NCI-H2081 (cell line): ENCODE measurements around the gene DUSP3.
A peak's percentile ranks its signal among the peaks of the same experiment; 100 is the strongest.

ENCODE experiments used
- DNase-seq, 2 experiments: peaks; one replicate each; lab custom pipeline; 2025; lab: John Stamatoyannopoulos, UW

Gene DUSP3

GRCh38 chr17:43733956-43734355 lies 44.8 kb downstream of the DUSP3 start:
- no peak for DNase-seq

- no peak for DNase-seq
These were observed 45.8 kb downstream of the DUSP3 start for GRCh38 chr17:43732958-43733357.

GRCh38 chr17:43728081-43728480 lies 50.7 kb downstream of the DUSP3 start:
- DNase-seq, result no peak

- DNase-seq, result no peak
These were observed 54.9 kb downstream of the DUSP3 start for GRCh38 chr17:43723697-43724359.

GRCh38 chr17:43722870-43723665 lies 55.7 kb downstream of the DUSP3 start:
- no peak for DNase-seq

- DNase-seq, result no peak
These were observed 56.5 kb downstream of the DUSP3 start for GRCh38 chr17:43722269-43722619.

GRCh38 chr17:43721537-43722268 lies 57.1 kb downstream of the DUSP3 start:
- DNase-seq, result no peak

GRCh38 chr17:43720311-43721060 lies 58.3 kb downstream of the DUSP3 start:
- DNase-seq, result peak in 1 of 2 experiments; percentile 44

GRCh38 chr17:43719578-43719977 lies 59.2 kb downstream of the DUSP3 start:
- DNase-seq, result no peak

- peak; percentile 29 to 77 for DNase-seq
These were observed 60.2 kb downstream of the DUSP3 start for GRCh38 chr17:43718544-43718943.

- no peak for DNase-seq
These were observed 60.9 kb downstream of the DUSP3 start for GRCh38 chr17:43717913-43718312.
